Measurements from ENCODE around the gene NDUFAF2.

NDUFAF2 gene

GRCh38 chr5:61130289-61130688 is 185.3 kb downstream of the NDUFAF2 start:
- DNase-seq, result peak in 1 of 2 donors; percentile 4

- no peak for DNase-seq
Measured at GRCh38 chr5:61132559-61132958, 187.6 kb downstream of the NDUFAF2 start.

- DNase-seq, result no peak
Measured at GRCh38 chr5:61137835-61138234, 192.8 kb downstream of the NDUFAF2 start.

GRCh38 chr5:61139094-61139873 is 194.3 kb downstream of the NDUFAF2 start:
- no peak for DNase-seq

GRCh38 chr5:61139931-61140330 is 194.9 kb downstream of the NDUFAF2 start:
- no peak for DNase-seq

- no peak for DNase-seq
Measured at GRCh38 chr5:61141801-61142200, 196.8 kb downstream of the NDUFAF2 start.

GRCh38 chr5:61142391-61142790 is 197.4 kb downstream of the NDUFAF2 start:
- DNase-seq, result no peak

GRCh38 chr5:61142811-61143210 is 197.8 kb downstream of the NDUFAF2 start:
- no peak for DNase-seq

GRCh38 chr5:61148515-61148914 is 203.5 kb downstream of the NDUFAF2 start:
- no peak for DNase-seq

- DNase-seq, result no peak
Measured at GRCh38 chr5:61151893-61152292, 206.9 kb downstream of the NDUFAF2 start.

- DNase-seq, result no peak
Measured at GRCh38 chr5:61159070-61159469, 214.1 kb downstream of the NDUFAF2 start.

GRCh38 chr5:61159836-61160235 is 214.8 kb downstream of the NDUFAF2 start:
- DNase-seq, result peak; percentile 16 to 54

- DNase-seq, result no peak
Measured at GRCh38 chr5:61160497-61160896, 215.5 kb downstream of the NDUFAF2 start.

GRCh38 chr5:61162010-61162831 is 217.2 kb downstream of the NDUFAF2 start, which contains the start of gene SMIM15:
Gene SMIM15 (minus strand): TSS chr5:61162468. CDS start chr5:61160171, 2,297 bp downstream.
- DNase-seq, result peak; percentile 94 to 98

GRCh38 chr5:61162832-61163567 is 218.0 kb downstream of the NDUFAF2 start:
- peak; percentile 38 to 66 for DNase-seq

- no peak for DNase-seq
Measured at GRCh38 chr5:61163905-61164304, 218.9 kb downstream of the NDUFAF2 start.

- peak in 1 of 2 donors; percentile 47 for DNase-seq
Measured at GRCh38 chr5:61167382-61167781, 222.4 kb downstream of the NDUFAF2 start.

GRCh38 chr5:61168951-61169350 is 223.9 kb downstream of the NDUFAF2 start:
- no peak for DNase-seq

- DNase-seq, result no peak
Measured at GRCh38 chr5:61171479-61171878, 226.5 kb downstream of the NDUFAF2 start.

- DNase-seq, result no peak
Measured at GRCh38 chr5:61176631-61177030, 231.6 kb downstream of the NDUFAF2 start.

GRCh38 chr5:61177070-61177469 is 232.1 kb downstream of the NDUFAF2 start:
- DNase-seq, result no peak

GRCh38 chr5:61177716-61178115 is 232.7 kb downstream of the NDUFAF2 start:
- peak; percentile 58 to 65 for DNase-seq

- no peak for DNase-seq
Measured at GRCh38 chr5:61178702-61179101, 233.7 kb downstream of the NDUFAF2 start.
